ENCODE data around the gene HDGFL2. TPM values are rescaled to one million over a fixed set of nuclear protein-coding genes. Genes with fewer than 3 reads are reported as not detected.

HDGFL2 gene
- total RNA-seq, 2 donors from 2014 or later = 49.2 to 64.7 TPM

DNA sequence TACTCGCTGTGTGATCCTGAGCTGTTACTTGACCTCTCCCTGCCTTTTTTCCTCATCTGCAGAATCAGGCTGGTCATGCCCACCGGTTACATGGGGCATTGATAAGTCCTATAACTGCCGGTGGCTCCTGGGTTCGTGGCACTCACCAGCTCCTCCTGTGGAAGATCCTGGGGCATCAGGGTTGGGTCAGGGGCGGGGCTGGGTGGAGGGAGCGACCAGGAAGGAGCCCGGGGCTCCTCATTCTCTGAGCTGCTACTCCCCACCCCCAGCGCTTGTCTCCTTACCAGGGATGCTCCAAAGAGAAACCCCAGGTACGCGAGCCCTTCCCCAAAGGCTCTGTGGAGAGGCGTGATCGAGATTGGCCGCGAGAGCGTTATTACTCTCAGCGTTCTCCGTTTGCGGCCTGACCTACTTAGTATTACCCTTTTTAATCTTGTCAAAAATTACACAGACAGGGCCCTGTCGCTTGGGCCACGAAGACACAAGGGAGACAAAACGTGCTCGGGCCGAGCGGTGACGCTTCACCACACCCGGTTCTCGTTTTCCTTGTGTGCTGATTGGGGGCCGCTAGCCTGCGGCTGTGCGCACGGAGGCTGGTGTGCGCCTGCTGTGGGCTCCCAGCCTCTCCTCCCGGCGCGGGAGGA, 10.7 kb downstream of the HDGFL2 start:
- peaks cover 0 to 5% of the 10 kb centered on the region in 2 donors for H3K36me3 Mint-ChIP-seq
- no peak for ATAC-seq
- peak overlapping the region in 1 of 2 donors; percentile 14 for H3K27ac Mint-ChIP-seq
- no peaks in the 10 kb centered on the region for H3K9me3 Mint-ChIP-seq
- no peak for DNase-seq (ENCODE audit: low spot score in 2 of 2)

DNA sequence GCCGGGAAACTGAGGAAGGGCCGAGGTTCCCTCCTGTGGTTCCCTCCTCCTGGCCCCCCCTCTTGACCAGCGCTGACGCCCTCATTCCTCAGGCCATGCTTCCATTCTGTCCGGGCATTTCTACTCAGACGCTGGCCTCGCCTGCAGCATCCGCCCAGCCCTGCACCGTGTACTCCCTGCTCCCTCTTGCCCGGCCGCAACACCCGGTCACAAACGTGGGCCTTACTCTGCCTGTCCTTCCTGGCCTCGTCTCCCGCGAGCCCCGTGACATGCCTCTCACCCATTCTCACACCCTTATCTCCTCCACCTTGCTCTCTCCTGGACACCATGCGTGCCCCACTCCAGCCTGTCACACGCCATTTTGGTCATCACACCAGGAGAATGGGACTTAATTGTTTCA, 11.3 kb downstream of the HDGFL2 start:
- no peak for ATAC-seq
- no peaks in the 10 kb centered on the region for H3K9me3 Mint-ChIP-seq
- no peak for DNase-seq (ENCODE audit: low spot score in 2 of 2)
- peak overlapping the region in 1 of 2 donors; percentile 25 for H3K27ac Mint-ChIP-seq
- peaks cover 0 to 5% of the 10 kb centered on the region in 2 donors for H3K36me3 Mint-ChIP-seq

DNA sequence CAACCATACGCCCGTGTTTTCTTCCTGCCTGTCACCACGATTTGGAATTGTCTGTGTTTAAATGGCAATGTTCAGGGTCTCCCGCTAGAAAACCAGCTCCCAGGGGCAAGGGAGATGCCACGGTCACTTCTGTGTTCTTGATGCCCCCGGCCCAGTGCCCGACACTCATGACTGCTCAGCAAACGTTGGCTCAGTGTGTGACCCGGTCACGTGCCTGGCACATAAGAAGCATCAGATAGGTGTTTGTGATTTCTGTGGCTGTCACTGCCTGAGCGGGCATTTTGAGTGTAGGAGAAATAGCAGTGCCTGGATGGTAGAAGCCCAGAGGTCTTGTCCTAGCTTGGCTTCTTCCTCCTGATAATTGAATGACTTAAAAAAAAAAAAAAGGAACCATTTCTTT, 15.5 kb downstream of the HDGFL2 start:
- Mint-ChIP-seq H3K9me3 (no peaks in the 10 kb centered on the region), H3K27ac (peak overlapping the region in 1 of 2 donors; percentile 27), H3K36me3 (peaks cover 0 to 5% of the 10 kb centered on the region in 2 donors)
- ATAC-seq = no peak
- no peak for DNase-seq (ENCODE audit: low spot score in 2 of 2)

DNA sequence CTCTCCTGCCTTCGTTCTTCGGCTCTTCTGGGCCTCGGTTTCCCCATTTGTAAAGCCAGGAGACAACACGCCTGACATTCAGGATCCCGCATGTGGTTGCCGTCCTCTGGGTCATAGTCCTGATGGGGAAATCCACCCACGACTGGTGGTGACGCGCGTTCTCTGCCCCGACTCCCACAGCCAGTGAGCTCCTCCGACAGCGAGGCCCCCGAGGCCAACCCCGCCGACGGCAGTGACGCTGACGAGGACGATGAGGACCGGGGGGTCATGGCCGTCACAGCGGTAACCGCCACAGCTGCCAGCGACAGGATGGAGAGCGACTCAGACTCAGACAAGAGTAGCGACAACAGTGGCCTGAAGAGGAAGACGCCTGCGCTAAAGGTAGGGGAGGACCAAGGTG, 16.4 kb downstream of the HDGFL2 start:
- Mint-ChIP-seq H3K36me3 (peaks cover 0 to 5% of the 10 kb centered on the region in 2 donors), H3K27ac (no peak overlapping the region), H3K9me3 (no peaks in the 10 kb centered on the region)
- no peak for ATAC-seq
- no peak for DNase-seq (ENCODE audit: low spot score in 2 of 2)

DNA sequence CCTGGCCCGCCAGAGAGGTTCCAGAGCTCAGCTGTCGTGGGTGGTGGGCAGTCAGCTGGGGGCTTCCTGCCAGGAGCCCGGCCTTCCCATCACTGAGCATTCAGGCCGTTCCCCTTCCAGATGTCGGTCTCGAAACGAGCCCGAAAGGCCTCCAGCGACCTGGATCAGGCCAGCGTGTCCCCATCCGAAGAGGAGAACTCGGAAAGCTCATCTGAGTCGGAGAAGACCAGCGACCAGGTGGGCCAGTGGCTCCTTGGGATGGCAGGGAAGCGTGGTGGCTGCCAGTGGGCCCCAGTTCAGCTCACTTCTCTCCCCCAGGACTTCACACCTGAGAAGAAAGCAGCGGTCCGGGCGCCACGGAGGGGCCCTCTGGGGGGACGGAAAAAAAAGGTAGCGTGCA, 19.3 kb downstream of the HDGFL2 start:
- no peak overlapping the region for H3K27ac Mint-ChIP-seq
- no peaks in the 10 kb centered on the region for H3K36me3 Mint-ChIP-seq
- no peak for DNase-seq (ENCODE audit: low spot score in 2 of 2)
- ATAC-seq = no peak
- H3K9me3 Mint-ChIP-seq = no peaks in the 10 kb centered on the region

DNA sequence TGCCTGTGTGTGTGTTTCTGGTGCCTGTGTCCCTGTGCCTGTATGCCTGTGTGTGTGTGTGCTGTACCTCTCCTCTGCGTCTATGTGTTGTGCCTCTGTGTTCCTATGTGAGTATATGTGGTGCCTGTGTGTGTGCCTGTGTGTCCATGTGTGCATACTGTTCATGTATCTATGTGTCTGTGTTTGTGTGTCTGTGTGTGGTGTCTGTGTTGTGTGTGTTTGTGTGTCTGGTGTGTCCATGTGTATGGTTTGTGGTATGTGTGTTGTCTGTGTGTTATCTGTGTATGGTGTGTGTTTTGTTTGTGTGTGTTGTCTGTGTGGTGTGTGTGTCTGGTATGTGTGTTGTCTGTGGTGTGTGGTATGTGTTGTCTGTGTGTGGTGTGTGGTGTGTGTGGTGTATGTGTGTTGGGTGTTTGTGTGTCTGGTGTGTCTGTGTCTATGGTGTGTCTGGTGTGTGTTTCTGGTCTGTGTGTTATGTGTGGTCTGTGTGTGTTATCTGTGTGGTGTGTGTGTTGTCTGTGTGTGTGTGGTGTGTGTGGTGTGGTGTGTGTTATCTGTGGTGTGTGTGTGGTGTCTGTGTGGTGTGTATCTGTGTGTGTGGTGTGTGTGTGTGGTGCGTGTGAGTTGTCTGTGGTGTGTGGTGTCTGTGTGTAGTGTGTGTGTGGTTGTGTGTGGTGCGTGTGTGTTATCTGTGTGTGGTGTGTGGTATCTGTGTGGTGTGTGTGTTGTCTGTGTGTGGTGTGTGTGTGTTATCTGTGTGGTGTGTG, 20.4 kb downstream of the HDGFL2 start:
- no peak overlapping the region for H3K27ac Mint-ChIP-seq
- ATAC-seq = no peak
- no peaks in the 10 kb centered on the region for H3K36me3 Mint-ChIP-seq

DNA sequence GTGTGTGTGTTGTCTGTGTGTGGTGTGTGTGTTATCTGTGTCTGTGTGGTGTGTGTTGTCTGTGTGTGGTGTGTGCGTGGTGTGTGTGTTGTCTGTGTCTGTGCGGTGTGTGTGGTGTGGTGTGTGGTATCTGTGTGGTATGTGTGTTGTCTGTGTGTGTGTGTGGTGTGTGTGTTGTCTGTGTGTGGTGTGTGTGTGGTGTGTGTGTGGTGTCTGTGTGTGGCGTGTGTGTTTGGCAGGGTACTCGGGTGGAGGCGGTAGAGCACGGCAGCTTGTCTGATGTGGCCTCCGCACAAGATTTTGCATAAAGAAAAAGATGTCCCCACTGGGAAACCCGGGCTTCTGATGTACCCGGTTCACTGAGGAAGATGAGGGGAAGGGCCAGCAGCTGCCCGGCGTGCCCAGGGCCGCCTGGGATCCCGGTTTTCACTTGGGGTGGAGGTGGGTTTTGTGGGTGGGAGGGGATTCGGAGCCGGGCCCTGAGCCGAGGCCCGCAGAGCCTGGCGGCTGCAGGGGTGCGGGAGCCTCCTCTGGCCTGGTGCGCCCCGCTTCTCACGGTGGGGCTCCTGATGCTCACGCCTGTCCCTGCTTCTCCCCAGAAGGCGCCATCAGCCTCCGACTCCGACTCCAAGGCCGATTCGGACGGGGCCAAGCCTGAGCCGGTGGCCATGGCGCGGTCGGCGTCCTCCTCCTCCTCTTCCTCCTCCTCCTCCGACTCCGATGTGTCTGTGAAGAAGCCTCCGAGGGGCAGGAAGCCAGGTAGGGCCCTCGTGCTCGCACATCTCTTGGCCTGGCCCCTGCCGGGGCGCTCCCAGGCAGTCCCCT, 21.2 kb downstream of the HDGFL2 start:
- Mint-ChIP-seq H3K36me3 (no peaks in the 10 kb centered on the region), H3K27ac (no peak overlapping the region), H3K9me3 (no peaks in the 10 kb centered on the region)
- ATAC-seq (no peak), DNase-seq (ENCODE audit: low spot score in 2 of 2) (no peak)

More for the DNA sequence above, 20.4 kb downstream of the HDGFL2 start:
- H3K9me3 Mint-ChIP-seq = no peaks in the 10 kb centered on the region
- DNase-seq (ENCODE audit: low spot score in 2 of 2) = no peak

DNA sequence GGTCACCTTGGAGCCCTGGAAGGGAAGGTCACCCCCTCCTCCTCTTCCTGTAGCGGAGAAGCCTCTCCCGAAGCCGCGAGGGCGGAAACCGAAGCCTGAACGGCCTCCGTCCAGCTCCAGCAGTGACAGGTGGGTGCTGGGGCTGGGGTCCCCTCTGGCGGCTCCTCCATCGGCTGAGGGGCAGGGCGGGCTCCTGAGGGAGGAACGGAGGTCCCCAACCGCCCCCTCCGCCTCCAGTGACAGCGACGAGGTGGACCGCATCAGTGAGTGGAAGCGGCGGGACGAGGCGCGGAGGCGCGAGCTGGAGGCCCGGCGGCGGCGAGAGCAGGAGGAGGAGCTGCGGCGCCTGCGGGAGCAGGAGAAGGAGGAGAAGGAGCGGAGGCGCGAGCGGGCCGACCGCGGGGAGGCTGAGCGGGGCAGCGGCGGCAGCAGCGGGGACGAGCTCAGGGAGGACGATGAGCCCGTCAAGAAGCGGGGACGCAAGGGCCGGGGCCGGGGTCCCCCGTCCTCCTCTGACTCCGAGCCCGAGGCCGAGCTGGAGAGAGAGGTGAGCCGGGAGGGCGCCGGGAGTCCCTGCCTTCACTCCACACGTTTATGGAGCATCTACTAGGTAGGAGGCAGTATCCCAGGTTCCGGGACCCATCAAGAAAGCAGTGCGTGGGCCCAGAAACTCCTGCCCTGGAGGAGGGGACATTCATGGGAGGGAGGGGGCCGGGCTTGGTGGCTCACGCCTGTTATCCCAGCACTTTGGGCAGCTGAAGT, 22.0 kb downstream of the HDGFL2 start:
- no peaks in the 10 kb centered on the region for H3K36me3 Mint-ChIP-seq
- no peak overlapping the region for H3K27ac Mint-ChIP-seq
- DNase-seq (ENCODE audit: low spot score in 2 of 2) (no peak), ATAC-seq (no peak)
- no peaks in the 10 kb centered on the region for H3K9me3 Mint-ChIP-seq

DNA sequence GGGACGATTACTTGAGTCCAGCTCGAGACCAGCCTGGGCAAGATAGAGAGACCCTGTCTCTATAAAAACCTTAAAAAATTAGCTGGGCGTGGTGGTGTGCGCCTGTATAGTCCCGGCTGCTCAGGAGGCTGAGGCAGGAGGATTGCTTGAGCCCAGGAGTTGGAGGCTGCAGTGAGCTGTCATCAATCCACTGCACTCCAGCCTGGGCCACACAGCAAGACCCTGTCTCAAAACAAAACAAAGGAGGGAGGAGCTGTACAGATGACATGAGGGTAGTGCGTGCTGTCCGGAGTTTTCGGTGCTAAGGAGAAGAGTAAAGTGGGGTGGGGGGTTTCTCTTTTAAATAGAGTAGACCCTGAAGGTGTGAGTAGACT, 22.6 kb downstream of the HDGFL2 start:
- H3K27ac Mint-ChIP-seq = peak overlapping the region in 1 of 2 donors; percentile 41
- H3K9me3 Mint-ChIP-seq = no peaks in the 10 kb centered on the region
- no peaks in the 10 kb centered on the region for H3K36me3 Mint-ChIP-seq
- no peak for DNase-seq (ENCODE audit: low spot score in 2 of 2)
- no peak for ATAC-seq

DNA sequence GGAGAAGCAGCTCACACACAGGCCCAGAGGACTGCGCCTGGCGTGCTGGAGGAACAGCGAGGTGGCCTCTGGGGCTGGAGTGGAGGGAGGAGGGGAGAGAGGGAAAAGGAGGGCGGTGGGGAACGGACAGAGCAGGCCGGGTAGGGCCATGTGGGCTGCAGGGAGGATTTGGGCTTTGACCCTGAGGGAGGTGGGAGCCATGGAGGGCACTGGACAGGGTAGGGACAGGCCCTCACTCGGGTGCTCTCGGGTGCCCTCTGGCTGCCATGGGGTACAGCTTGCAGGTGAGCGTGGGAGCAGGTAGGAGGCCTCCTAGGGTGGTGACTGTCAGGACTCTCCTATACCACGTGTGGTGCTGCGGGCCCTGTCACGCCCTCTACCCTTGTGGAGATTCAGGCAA, 23.4 kb downstream of the HDGFL2 start:
- Mint-ChIP-seq H3K27ac (peak overlapping the region in 1 of 2 donors; percentile 33), H3K36me3 (no peaks in the 10 kb centered on the region), H3K9me3 (no peaks in the 10 kb centered on the region)
- ATAC-seq (peak in 1 of 2 donors; percentile 16), DNase-seq (ENCODE audit: low spot score in 2 of 2) (no peak)

DNA sequence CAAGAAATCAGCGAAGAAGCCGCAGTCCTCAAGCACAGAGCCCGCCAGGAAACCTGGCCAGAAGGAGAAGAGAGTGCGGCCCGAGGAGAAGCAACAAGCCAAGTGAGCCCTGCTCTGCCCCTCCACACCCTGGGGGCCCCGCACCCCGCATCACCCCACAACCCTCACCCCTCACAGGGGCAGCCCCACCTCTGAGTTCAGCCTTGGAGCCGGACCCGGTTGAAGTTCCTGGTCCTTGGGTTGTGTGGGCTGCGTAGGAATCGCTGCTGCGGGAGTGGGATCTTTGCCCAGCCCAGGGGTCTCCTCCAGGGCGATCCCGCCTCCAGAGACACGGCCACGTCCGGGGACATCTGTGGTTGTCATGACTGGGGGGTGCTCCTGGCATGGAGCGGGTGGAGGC, 24.2 kb downstream of the HDGFL2 start:
- H3K27ac Mint-ChIP-seq = no peak overlapping the region
- no peaks in the 10 kb centered on the region for H3K36me3 Mint-ChIP-seq
- no peak for DNase-seq (ENCODE audit: low spot score in 2 of 2)
- no peak for ATAC-seq
- H3K9me3 Mint-ChIP-seq = no peaks in the 10 kb centered on the region

DNA sequence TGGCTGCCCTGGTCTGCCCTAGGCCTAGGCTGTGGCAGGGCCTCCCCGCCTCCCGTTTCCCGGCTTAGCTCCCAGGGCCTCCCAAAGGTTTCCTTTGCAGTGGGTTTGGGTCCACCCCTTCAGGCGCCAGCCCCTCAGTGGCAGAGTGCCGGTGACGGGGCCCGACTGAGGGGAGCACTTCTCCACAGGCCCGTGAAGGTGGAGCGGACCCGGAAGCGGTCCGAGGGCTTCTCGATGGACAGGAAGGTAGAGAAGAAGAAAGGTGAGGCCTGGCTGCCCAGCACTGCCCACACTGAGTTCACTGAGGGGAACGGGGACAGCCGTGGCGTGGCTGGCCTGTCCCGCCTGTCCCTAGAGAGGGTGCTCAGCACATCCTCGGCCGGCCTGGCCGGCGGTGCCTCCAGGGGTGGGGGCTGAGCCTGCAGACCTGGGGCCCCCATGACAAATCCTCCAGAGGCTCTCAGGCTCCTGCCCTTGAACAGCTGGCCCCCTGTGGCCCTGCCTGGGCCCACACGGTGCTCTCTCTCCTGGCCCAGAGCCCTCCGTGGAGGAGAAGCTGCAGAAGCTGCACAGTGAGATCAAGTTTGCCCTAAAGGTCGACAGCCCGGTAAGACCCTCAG, 25.8 kb downstream of the HDGFL2 start:
- ATAC-seq (no peak), DNase-seq (ENCODE audit: low spot score in 2 of 2) (no peak)
- no peaks in the 10 kb centered on the region for H3K36me3 Mint-ChIP-seq

DNA sequence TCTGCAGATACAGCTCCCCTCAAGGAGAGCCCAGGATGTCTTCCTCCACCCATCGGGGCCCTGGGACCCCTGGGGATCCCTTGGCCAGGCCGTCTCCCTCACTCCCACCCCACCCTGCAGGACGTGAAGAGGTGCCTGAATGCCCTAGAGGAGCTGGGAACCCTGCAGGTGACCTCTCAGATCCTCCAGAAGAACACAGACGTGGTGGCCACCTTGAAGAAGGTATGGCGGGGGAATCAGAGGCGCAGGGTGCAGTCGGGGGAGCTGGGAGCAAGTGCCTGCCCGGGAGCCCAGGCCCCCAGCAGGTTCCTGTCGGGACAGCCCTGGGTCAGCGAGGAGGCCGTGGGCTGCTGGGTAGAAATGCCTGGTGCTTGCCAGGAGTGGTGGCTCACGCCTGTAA, 26.6 kb downstream of the HDGFL2 start:
- Mint-ChIP-seq H3K27ac (no peak overlapping the region), H3K36me3 (no peaks in the 10 kb centered on the region), H3K9me3 (no peaks in the 10 kb centered on the region)
- DNase-seq (ENCODE audit: low spot score in 2 of 2) (no peak), ATAC-seq (no peak)

More for the DNA sequence above, 25.8 kb downstream of the HDGFL2 start:
- no peaks in the 10 kb centered on the region for H3K9me3 Mint-ChIP-seq
- no peak overlapping the region for H3K27ac Mint-ChIP-seq

DNA sequence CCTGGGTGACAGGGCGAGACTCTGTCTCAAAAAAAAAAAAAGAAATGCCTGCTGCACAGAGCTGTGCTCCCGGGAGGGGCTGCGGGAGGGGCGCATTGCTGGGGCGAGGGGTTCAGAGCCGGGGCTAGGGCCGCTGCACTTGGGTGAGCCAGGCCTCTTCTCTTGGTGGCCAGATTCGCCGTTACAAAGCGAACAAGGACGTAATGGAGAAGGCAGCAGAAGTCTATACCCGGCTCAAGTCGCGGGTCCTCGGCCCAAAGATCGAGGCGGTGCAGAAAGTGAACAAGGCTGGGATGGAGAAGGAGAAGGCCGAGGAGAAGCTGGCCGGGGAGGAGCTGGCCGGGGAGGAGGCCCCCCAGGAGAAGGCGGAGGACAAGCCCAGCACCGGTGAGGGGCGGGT, 27.2 kb downstream of the HDGFL2 start:
- no peak for ATAC-seq
- DNase-seq (ENCODE audit: low spot score in 2 of 2) = no peak
- H3K36me3 Mint-ChIP-seq = no peaks in the 10 kb centered on the region
- H3K27ac Mint-ChIP-seq = peak overlapping the region in 1 of 2 donors; percentile 61
- no peaks in the 10 kb centered on the region for H3K9me3 Mint-ChIP-seq

DNA sequence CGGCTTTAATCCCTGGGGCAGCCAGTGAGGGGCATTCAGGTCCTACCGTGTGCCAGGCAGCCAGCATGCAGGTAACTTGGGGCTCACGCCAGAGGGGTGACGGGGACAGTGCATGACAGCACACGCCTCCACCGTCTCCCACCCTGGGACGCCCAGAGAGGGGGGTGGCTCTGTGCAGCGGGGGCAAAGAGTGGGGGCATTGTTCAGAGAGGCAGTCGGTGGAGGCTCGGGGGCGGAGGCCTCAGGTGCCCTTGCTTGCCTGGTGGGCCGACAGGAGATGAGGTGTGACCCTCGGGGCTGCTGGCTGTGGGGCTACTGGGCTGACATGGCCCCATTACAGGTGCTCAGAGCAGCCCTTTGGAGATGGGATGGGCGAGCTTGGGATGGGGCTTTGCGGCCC, 27.8 kb downstream of the HDGFL2 start:
- H3K36me3 Mint-ChIP-seq = no peaks in the 10 kb centered on the region
- DNase-seq (ENCODE audit: low spot score in 2 of 2) = no peak
- no peaks in the 10 kb centered on the region for H3K9me3 Mint-ChIP-seq
- no peak for ATAC-seq
- peak overlapping the region; percentile 44 to 61 for H3K27ac Mint-ChIP-seq

DNA sequence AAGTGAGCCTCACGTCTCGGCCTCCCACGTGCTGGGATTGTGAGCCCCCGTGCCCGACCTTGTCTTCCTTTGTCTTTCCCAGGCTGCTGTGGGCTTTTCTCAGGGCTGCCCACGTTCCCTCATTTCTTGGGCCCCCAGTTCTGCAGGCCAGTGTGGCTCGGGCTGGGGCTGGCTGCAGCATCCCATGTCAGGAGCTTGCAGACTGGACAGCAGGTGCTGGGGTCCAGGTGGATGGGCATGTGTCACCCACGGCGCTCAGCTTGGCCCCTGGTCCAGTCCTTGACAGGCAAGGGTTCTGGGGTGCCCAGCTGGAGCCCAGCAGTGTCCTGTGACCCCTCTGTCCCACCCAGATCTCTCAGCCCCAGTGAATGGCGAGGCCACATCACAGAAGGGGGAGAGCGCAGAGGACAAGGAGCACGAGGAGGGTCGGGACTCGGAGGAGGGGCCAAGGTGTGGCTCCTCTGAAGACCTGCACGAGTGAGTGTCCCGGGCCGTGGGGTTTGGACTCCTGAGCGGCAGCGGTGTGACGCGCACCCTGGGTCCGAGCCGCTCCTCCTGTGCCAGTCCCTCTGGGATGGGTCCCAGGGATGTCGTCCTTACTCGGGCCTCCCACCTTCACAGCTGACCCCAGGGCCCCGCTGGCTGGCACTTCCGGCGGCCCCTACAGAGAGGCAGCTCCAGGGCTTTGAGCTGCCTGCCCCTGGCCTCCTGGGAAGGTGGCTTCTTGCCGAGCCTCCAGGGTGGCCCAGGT, 28.9 kb downstream of the HDGFL2 start:
- H3K9me3 Mint-ChIP-seq = no peaks in the 10 kb centered on the region
- DNase-seq (ENCODE audit: low spot score in 2 of 2) = no peak
- H3K27ac Mint-ChIP-seq = no peak overlapping the region
- ATAC-seq = no peak
- no peaks in the 10 kb centered on the region for H3K36me3 Mint-ChIP-seq

Data from activated naive CD4-positive, alpha-beta T cell treated with anti-CD3 and anti-CD28 coated beads, Interleukin-2, amount 50 U/mL, for 72 hours (primary cell).